Retinal pigment epithelial cell (primary cell): ENCODE measurements around the gene SPEF1.

ENCODE experiments used
- DNase-seq: peaks from one replicate; pipeline ENCODE4 v3.0.0-alpha.2; 2010; ENCODE audit warnings: low read depth
- H3K4me3 ChIP-seq: 2 replicates; pipeline ENCODE4 v1.5.1; 2011; ENCODE audit warnings: mild to moderate bottlenecking, low read length, control low read depth, moderate library complexity
- TF ChIP-seq, protein P1 (sequence below): conservative IDR thresholded peaks from 2 replicates; pipeline ENCODE4 v1.5.1; 2011; ENCODE audit warnings: low read depth, low read length, control low read depth, inconsistent platforms

SPEF1 gene

GRCh38 chr20:3814928-3815495 lies 33.8 kb upstream of the SPEF1 start:
- TF ChIP-seq, protein P1, sequence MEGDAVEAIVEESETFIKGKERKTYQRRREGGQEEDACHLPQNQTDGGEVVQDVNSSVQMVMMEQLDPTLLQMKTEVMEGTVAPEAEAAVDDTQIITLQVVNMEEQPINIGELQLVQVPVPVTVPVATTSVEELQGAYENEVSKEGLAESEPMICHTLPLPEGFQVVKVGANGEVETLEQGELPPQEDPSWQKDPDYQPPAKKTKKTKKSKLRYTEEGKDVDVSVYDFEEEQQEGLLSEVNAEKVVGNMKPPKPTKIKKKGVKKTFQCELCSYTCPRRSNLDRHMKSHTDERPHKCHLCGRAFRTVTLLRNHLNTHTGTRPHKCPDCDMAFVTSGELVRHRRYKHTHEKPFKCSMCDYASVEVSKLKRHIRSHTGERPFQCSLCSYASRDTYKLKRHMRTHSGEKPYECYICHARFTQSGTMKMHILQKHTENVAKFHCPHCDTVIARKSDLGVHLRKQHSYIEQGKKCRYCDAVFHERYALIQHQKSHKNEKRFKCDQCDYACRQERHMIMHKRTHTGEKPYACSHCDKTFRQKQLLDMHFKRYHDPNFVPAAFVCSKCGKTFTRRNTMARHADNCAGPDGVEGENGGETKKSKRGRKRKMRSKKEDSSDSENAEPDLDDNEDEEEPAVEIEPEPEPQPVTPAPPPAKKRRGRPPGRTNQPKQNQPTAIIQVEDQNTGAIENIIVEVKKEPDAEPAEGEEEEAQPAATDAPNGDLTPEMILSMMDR, result no peak
- H3K4me3 ChIP-seq, result no peak overlapping the region
- DNase-seq, result no peak

GRCh38 chr20:3813848-3814581 lies 32.8 kb upstream of the SPEF1 start:
- no peak overlapping the region for H3K4me3 ChIP-seq
- TF ChIP-seq, protein P1, result no peak
- no peak for DNase-seq

- TF ChIP-seq, protein P1, result no peak
- no peak for DNase-seq
- no peak overlapping the region for H3K4me3 ChIP-seq
These were observed 32.0 kb upstream of the SPEF1 start for GRCh38 chr20:3812975-3813847.

GRCh38 chr20:3812259-3812681 lies 31.0 kb upstream of the SPEF1 start:
- TF ChIP-seq, protein P1, result no peak
- H3K4me3 ChIP-seq, result no peak overlapping the region
- DNase-seq, result no peak

GRCh38 chr20:3811467-3812258 lies 30.4 kb upstream of the SPEF1 start:
- TF ChIP-seq, protein P1, result no peak
- H3K4me3 ChIP-seq, result peak overlapping the region; percentile 48
- peak; percentile 95 for DNase-seq

DNA sequence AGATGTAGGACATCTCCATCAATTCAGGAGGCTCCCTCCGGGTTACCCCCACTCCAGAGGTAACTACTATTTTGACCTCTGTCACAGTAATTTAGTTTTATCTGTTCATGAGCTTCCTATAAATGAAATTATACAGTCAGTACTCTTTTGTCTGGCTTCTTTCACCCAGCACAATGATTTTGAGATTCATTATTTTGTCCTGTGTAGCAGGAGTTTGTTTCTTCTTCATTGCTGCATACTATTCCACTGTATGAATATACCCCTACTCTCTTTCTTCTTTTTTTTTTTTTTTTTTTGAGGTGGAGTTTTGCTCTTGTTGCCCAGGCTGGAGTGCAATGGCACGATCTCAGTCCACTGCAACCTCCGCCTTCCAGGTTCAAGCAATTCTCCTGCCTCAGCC lies 27.3 kb upstream of the SPEF1 start:
- no peak for DNase-seq
- no peak overlapping the region for H3K4me3 ChIP-seq
- TF ChIP-seq, protein P1, result no peak
